NB4 (cell line): ENCODE data around the gene CTDSP2.

ENCODE experiments used
- MYC ChIP-seq: IDR thresholded peaks from 2 replicates; pipeline ENCODE4 v1.6.1; 2011; ENCODE audit warnings: low read depth, low read length
- POLR2A ChIP-seq: IDR thresholded peaks from 2 replicates; pipeline ENCODE4 v1.6.1; 2011; ENCODE audit warnings: mild to moderate bottlenecking; ENCODE audit not compliant: insufficient read length; ENCODE audit errors: extremely low read depth
- TF ChIP-seq, protein P1 (sequence below): IDR thresholded peaks from 2 replicates; pipeline ENCODE4 v1.6.1; 2011; ENCODE audit warnings: low read depth, low read length
- TF ChIP-seq, protein P2 (sequence below): IDR thresholded peaks from one replicate; pipeline ENCODE4 v1.5.1; 2012; ENCODE audit warnings: low read depth, low read length

DNA sequence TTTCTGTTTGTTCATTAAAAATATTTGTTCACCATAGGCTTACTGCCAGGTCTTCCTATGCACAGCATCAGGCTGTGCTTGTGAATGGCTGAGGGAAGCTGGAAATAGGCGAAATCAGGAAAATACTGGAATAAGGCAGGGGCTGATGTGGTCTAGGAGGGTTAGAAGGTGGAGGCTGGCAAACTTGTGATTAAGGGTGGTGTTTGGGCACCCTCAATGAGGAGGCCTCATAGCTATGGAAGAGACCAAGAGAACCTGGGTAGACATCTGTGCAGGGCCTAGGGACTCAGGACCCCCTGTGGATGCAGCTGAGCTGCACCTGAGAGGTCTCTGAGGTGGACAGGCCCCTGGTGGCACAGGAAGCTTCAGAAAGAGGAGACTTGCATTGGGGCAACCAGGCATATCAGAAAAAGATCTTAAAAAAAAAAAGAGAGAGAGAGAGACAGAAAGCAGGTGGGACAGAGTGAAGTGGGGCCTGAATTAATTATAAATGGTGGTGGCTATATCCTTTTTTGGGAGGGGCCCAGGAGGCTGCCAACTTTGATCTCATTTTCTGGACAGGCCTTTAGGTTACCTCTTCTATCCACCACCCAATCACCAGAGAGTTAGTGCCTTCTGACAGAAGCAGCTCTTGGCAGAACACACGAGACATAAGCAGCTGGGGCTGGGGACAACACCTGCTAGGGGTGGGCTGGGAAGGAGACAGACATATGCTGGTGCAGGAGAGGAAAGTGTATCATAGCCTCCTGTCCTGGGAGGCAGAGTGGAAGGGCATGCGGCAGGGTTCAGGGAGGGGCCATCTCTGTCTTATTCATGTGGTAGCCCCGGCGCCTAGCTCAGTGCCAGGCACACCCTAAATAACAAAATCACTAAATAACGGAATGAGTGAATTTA lies 48.1 kb upstream of the CTDSP2 start:
- TF ChIP-seq, protein P1, sequence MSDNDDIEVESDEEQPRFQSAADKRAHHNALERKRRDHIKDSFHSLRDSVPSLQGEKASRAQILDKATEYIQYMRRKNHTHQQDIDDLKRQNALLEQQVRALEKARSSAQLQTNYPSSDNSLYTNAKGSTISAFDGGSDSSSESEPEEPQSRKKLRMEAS: no peak
- TF ChIP-seq, protein P2, sequence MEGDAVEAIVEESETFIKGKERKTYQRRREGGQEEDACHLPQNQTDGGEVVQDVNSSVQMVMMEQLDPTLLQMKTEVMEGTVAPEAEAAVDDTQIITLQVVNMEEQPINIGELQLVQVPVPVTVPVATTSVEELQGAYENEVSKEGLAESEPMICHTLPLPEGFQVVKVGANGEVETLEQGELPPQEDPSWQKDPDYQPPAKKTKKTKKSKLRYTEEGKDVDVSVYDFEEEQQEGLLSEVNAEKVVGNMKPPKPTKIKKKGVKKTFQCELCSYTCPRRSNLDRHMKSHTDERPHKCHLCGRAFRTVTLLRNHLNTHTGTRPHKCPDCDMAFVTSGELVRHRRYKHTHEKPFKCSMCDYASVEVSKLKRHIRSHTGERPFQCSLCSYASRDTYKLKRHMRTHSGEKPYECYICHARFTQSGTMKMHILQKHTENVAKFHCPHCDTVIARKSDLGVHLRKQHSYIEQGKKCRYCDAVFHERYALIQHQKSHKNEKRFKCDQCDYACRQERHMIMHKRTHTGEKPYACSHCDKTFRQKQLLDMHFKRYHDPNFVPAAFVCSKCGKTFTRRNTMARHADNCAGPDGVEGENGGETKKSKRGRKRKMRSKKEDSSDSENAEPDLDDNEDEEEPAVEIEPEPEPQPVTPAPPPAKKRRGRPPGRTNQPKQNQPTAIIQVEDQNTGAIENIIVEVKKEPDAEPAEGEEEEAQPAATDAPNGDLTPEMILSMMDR: no peak
- no peak for TF ChIP-seq POLR2A
- no peak for TF ChIP-seq MYC
